HG03045 (cell line): ENCODE measurements around the gene CFAP74.
"Not testable (repeated sequence)": the region's sequence is repeated elsewhere in the genome, so short reads cannot be mapped to it uniquely, and the experiment has no call there.

Experiments
- ATAC-seq: cut with Tn5 transposase; IDR thresholded peaks from one replicate; pipeline ENCODE4 v1.9.1; 2021; ENCODE audit warnings: mild to moderate bottlenecking, moderate library complexity; ENCODE audit not compliant: unreplicated experiment

Gene CFAP74

DNA sequence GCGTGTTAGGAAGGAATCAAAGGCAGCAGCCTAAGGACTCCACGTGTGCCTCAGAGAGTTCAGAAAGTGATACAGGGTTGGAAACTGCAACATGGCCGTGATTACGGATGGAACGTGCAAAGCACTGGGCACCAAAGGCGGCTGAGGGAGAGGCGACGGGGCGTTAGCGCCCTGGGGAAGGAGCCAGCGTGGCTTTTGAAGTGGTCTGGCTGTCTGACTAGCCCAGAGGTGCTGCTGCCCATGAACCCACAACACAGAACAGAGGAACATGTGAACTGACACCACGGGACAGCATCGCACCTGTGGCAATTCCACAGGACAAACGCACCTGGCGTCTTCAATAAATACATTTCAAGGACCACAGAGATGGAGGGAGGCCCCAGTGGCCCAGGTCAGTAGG, 66.5 kb downstream of the CFAP74 start:
- ATAC-seq, result no peak

DNA sequence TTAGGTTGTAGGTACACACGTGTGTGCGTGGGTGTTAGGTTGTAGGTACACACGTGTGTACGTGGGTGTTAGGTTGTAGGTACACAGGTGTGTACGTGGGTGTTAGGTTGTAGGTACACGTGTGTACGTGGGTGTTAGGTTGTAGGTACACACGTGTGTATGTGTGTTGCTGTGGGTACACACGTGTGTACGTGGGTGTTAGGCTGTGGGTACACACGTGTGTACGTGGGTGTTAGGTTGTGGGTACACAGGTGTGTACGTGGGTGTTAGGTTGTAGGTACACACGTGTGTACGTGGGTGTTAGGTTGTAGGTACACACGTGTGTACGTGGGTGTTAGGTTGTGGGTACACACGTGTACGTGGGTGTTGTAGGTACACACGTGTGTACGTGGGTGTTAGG, 68.7 kb downstream of the CFAP74 start:
- ATAC-seq, result not testable (repeated sequence)

DNA sequence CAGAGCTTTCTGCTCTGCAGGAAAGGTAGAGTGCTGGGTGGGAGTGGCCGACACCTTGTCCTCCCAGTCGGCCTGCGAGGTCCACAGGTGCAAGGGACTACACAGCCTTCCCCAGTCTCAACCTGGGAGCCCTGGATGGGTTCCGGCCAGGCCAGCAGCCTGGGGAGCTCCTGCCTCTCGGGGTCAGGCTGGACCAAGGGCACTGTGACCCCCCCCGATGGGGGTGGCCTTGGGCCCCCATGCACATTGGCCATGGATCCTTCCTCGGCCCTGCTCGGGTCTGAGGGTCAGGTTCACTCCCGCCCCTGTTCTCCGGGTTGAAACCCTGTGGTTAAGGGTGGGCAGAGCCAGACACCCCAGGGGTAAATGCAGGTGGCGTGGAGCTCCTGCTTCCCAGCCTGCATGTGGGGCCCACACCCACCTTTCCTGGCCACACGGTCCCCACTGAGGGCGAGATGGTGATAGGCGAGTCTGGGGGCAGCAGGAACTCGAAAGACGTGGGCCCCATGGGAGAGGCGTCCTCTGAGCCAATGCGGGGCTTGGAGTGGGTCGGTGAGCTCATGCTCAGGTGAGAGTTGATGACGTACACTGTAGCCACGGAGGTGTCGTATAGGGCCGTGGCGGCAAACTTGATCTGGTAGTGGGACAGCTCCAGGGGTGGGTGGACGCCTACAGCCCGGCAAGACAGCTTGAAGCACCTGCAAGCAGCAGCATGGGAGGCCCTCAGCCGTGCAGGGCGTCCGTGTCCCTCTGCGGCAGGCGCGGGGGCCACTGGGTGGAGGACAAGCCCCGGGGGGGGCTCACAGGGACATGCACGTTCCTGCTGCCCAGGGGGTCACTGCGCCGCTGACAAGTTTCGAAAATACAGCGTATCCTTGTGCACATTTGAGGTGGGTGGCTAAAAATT, 73.7 kb downstream of the CFAP74 start:
- ATAC-seq, result no peak

DNA sequence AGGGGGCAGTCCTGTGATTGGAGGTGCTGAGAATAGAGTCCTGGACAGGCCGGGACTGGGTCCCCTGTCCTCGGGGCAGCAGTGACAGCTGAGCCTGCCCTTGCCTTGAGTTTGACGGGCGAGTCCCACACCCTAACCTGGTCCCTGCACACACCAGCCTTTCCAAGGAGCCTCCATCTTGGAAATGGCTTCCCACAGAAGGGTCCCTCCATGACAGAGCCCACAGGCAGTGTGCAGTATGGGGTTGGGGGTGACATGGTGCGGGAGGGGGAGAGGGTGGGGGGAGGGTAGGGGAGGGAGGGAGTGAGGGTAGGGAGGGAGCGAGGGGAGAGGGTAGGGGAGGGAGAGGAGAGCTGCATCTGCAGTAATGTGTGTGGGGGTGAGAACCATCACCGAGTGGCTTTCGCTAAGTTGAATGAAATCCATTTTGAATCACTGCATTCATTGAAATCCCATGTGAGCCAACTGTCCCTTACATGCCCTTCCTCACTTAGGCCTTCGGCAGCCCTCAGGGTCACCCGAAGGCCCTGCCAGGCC, 74.4 kb downstream of the CFAP74 start:
- no peak for ATAC-seq

DNA sequence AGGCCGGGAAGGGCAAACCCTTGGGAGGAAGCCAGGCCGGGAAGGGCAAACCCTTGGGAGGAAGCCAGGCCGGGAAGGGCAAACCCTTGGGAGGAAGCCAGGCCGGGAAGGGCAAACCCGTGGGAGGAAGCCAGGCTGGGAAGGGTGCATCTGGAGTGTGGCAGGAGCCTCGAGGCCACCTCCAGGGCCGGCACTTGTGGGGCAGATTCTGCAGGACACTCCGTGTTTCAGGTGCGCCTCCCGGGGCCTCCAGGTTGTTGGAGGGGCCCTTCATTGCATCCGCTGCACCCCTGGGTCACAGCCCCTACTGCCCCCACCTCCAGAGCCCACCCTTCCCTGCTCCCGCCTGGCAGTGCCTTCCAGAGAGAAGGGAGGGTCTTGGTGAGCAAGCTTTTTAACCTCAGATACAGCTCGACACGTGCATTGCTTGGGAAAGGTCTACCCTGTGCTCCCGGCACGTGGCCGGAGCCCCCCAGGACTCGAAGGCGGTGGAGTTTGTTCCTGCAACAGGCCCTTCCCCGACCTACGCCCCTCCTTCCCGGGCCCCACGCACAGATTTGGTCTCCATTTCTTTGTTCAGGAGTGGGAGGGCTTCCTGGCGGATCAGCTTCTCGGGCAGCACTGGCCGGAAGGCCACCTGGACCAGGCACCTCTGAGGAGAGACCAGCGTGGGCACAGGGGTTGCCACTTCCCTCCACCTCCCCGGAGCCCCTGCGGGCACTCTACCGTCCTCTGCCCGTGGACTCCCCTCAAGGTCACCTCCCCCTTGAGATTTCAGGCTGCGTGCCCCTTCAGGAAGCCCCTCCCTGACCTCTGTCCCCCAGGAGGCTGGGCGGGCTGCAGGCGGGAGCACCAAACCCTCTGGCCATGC, 75.1 kb downstream of the CFAP74 start:
- no peak for ATAC-seq

DNA sequence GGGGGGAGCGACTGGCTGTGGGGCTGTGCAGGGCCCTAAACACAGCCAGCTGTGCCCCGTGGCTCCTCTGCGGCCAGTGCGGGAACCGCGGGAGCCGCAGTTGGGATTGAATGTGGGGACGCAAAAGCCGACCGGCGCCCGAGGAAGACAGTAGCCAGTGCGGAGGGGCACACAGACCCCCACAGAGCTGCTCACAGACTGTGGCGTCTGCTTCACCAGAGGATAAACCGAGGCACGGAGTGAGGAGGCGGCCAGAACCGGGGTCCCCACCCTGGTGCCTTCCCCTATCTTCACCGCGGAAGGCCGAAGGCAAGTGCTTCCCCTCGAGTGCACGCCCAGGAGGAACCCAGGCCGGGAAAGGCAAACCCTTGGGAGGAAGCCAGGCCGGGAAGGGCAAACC, 75.8 kb downstream of the CFAP74 start:
- no peak for ATAC-seq

DNA sequence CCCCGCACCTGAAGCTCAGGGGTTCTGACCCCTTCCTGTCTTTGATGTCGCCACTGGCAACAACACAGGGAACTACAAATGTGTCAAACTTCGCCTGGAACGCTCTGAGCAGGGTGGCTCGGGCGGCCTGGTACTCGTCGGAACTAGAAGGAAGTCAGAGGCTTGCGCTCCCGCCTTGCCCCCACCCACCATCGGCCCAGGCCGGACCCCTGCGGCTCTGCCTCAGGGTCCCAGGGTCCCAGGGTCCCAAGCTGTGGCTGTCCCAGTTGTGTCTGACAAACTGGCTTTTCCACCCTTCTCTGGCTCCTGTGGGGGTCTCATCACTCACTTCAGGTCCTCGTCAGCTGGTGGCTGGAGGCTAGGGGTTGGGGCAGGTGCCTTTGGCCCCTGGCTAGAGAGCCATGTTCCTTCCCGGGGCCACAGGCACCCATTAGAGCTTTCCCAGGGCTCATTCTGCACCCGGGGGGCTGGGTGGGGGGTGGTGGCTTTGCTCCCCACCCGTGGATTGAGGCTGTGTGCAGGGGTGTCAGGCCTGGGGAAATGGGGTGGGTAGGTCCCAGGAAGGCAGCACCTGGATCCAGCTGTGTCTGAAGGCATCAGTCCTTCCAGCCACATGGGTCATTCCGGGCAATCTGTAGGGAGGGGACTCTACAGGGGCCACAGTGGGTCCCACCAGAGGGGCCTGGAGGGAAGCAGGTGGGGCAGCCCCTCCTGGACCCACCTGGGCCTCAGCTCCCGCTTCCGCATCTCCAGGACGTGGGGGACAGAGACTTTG, 76.5 kb downstream of the CFAP74 start:
- ATAC-seq, result no peak

DNA sequence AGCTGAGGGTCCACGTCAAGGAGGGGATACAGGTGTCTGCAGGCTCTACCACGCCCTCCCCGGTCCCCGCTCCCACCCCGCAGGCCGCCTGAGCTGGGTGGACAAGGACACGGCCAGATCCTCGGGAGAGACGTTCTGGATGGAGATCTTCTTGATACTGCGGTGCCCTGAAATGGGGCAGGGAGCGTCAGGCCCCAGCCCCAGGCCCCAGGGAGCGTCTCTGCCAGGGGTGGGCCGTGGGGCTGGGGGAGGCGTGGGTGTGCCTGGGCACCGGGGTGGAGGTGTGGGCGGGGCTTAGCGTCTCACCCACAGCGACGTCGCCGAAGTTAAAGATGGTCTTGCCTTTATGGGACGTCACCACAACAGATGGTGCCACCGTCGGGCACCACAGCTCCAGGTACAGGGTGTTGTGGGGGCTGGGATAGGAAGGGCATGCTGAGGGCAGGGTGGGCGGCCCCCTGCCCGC, 77.2 kb downstream of the CFAP74 start:
- no peak for ATAC-seq

DNA sequence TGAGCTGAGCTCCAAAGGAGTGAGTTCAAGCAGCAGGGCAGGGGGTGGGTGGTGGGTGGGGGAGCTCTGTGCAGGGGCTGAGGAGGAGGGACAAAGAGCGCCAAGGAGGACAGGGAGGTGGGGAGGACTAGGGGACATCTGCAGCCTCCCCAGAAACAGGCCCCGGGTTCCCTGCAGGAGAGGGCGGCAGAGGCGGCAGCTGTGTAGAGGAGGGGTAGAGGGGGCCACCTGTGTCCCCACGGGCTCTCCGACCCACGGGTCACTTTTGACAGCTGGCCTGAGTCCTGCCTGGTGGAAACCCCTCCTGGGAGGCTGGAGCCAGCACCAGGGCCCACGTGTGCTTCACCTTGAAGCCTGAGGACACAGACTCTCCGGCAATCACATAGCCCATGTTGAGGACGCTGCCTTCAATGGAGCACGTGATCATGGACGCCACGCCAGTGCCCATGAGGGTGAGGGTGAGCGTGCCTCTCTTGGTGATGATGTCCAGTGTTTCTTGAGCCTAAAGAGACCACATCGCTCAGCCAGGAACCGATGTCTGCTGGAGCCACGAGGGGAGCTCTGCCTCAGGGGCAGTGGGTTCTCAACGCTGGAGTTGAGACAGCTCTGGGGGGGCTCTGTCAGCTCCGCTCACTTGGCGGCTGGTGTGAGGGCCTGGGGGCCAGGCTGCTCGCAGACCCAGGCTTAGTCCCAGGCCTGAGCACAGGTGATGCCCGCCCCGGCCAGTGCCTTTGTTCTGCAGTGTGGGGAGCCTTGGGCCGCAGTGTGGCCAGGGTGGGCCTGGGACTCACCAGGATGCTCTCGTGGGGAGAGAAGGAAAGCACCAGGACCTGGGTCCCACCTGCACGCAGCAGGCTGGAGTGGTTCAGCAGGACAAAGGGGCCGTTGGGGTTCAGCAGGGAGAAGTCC, 77.9 kb downstream of the CFAP74 start:
- no peak for ATAC-seq

DNA sequence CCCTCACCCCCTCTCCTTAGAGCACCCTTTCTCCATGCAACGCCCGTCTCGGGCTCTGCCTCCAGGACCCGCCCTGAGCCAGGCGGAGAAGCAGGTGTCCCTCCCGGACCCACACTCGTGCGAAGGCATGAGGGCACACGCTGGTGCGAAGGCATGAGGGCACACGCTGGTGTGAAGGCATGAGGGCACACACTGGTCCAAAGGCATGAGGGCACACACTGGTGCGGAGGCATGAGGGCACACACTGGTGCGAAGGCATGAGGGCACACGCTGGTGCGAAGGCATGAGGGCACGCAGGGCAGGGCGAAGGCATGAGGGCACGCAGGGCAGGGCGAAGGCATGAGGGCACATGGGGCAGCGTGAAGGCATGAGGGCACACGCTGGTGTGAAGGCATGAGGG, 78.7 kb downstream of the CFAP74 start:
- ATAC-seq, result no peak

DNA sequence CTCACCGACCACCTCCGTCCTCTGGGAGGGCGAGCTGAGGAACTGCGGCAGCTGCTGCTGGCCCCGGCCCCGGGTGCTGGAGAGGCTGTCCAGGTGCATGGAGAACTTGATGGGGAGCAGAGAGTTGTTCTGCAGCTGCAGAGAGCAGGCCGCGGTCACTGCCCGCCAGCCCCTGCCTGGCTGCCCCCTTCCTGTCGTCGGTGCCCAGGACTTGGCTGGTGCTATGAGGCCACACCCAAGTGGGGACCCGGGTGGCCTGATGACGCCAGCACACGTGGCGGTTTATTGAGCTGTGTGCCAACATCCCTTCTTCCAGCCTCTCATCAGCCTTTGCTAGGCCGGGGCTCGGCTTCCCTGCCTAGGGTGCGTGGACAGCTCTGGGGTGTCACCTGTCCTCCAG, 79.2 kb downstream of the CFAP74 start:
- ATAC-seq, result no peak

DNA sequence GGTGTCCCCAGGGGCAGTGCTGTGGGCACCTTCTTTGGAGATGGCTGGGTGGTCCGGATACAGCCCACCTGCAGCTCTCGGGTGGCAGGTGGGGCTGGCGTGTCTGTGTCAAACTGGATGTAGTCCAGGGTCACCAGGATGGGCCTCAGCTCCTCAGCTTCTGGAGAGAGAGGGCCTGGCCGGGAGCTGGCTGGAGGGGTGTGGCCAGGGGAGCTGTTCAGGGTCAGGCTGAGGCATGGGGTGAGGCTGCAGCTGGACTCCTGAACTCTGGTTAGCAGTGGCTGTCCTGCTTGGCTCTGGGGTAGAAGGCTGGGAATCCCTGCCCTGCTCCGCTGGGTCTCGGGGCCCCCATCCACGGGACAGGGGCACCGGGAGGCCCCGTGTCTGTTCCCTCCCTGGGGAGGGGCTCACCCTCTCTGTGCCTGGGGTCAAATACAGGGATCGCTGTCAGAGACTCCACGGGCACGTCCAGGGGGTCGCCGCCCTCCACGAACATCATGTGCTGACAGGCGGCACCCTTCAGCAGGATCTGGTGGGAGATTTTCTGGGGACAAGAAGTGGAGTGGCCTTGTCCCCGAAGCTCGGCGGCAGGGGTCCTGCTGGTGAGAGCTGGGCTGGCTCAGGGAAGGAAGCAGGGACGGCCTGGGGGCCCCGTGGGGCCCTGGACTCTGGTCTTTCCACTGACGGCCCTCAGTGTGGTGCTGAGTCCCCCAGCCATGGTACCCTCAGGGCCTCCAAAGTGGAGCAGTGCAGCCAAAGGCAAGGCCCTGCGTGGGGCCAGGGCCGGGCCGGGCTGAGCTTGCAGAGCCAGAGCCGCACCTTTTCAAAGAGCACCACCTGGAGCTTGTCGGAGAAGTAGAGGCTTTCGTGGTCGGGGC, 80.4 kb downstream of the CFAP74 start:
- ATAC-seq, result no peak

DNA sequence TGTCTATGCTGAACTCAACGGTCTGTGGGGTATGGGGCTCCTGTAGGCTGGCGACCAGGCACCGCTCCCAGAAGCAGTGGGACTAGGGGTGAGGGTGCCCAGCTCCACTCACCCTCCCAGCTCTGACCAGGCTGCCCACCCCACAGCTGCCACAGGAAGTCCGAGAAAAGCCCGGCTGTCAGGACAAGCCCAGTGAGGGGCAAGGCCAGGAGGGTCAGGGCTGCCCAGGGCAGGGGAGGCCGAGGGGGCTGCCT, 81.0 kb downstream of the CFAP74 start:
- ATAC-seq, result no peak

DNA sequence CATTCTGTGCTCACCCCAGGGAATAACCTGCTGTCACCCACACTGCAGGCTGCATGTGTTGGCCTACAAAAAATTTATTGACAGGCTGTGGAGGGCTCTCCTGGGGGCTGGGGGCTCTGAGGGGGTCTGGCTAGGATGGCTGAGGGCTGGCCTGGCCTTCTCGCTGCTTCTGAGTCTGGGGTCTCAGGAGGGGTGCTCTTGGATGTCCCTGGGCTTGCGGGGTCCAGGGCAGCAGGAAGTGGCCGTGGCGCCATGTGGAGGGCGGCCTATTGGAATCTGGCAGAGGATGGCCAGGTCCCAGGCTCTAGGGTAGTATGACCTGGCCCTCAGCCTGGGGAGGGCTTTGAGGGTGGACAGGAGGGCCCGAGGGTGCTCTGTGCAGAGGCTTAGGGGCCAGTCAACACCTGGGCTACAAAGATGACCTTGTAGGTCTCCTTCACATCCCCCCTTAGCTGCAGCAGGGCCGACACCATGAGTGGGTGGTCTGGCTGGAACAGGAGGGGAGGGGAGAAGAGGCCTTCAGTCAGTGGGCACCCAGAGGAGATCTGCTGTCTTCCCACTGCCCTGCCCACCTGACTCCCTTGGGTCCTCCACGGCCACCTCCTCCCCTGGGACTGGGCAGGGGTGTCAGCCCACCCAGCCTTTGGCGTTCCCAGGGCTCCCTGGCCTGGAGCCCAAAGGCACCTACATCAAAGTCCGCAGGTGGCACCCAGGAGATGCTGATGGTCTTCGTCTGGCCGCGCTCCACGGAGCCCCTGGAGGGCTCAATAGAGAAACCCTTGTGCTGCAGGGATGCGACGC, 81.5 kb downstream of the CFAP74 start:
- no peak for ATAC-seq

DNA sequence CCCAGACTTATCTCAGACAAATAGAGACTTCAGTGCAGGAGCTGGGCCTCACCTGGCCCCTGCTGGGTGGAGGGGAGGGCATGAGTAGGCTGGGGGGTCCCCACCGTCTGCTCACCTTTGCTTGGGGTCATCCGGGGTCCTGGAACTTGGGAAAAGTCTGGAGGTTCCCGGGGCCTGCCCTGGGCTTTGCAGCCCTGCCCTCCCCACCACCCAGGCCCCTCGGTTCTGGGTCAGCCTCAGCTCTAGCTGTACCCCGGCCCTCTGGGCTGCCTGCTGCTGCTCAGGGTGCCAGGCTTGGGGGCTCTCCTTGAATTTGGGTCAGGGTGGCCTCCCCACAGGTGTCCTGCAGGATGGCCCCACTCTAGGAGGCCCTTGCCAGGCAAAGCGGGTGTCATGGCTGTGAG, 82.1 kb downstream of the CFAP74 start:
- ATAC-seq, result no peak

DNA sequence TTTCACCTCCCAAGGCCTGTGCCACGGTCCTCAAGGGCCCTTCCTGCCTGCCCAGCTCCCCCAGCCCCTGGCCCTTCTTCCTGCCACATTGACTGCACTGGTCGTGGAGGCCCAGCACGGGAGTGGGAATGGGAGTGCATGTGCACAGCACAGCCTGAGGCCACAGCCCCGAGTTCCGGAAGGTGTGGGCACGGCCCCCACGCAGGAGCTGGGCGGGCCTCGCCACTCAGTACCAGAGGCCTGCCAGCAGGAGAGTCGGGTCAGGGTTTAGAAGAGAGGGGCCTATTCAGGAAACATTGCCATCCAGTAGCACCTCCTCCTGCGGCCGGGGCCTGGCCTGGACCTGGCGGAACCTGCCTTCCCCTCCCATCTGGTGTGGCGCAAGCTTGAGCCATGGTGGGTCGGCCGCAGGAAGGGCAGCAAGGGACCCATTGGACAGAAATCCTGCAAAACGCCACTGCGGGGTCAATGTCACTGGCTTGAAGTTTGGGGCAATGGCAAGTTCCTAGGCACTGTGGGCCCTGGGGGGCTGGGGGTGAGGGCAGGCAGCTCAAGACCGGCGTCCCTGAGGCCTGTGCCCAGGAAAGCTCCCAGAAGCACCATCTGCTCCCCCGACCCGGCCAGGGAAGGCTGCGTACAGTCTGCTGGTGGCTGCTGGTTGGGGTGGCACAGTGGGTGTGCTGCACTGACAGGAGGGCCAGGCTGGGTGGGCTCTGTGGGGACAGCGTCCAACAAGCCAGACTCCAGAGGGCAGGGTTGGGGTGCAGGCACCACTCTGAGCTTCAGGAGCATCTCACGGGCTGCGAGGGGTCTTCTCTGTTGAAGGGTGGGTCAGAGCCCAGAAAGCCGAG, 82.8 kb downstream of the CFAP74 start:
- no peak for ATAC-seq

DNA sequence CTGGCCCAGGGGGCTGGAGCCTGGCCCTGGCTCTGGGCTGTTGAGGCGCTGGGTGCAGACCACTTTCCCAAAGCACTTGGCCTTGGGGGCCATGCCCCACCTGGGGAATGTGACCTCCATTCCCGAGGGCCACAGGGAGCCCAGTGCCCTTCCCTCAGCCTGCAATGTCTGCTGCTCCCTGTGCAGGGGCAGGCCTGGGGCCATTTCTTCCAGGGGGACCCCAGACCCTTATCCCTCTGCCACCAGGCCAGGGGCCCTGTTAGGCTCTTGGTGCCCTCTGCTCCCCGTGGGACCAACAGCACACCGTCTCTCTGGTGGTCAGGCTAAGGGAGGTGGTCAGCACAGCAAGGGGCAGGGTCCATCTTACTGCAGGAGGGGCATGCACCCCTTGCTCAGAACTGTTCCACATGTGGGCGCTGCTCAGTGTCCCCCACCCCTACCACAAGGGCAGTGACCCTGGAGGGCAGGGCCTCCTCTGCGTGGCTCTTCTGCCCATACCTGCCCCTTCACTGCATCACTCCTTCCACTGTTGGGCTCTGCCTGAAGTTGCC, 83.5 kb downstream of the CFAP74 start:
- ATAC-seq, result no peak
